ENCODE data around the gene DNMT3A.

DNA sequence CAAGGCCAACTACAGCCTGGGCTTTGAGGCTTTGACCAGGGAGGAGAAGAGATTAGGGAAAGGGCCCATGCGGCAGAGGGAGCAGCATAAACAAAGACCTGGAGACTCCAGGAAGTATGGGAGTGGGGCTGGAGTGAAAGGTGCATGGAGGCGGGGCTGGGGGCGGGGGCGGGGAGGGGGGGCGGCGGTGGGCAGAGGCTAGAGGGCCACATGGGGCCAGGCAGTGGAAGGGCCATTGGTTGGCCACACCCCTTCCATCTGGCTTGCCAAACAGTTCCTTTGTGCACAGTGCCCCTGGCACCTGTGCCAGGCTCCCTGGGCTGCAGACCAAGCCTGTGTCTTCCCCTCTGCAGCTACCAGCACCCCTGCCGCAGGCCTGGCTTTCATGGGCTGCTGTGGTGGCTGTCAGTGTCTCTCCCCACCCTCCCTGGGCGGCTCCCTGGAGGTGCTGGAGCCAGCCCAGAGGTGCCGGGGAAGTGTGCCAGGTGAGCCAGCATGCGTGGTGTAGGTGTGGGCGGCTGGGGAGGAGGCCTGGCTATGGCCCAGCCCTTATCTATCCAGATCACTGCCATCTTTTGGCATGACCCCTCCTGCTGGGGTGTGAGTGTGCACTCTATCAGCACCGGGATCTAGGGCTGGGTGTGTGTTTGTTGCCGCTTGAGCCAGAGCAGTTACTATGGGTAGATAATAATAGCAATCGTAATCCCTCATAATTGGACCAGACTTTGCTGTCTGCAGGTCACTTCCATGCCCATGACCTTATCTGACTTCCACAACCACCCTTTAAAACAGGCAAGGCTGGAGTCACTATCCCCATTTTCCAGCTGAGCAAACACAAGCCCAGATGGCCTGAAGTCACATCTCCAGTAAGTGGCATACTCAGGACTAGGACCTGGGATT is 30.5 kb downstream of the DNMT3A start:
- TF ChIP-seq, protein P1, sequence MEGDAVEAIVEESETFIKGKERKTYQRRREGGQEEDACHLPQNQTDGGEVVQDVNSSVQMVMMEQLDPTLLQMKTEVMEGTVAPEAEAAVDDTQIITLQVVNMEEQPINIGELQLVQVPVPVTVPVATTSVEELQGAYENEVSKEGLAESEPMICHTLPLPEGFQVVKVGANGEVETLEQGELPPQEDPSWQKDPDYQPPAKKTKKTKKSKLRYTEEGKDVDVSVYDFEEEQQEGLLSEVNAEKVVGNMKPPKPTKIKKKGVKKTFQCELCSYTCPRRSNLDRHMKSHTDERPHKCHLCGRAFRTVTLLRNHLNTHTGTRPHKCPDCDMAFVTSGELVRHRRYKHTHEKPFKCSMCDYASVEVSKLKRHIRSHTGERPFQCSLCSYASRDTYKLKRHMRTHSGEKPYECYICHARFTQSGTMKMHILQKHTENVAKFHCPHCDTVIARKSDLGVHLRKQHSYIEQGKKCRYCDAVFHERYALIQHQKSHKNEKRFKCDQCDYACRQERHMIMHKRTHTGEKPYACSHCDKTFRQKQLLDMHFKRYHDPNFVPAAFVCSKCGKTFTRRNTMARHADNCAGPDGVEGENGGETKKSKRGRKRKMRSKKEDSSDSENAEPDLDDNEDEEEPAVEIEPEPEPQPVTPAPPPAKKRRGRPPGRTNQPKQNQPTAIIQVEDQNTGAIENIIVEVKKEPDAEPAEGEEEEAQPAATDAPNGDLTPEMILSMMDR (IDR thresholded peaks at IDR 0.05): no peak
- TF ChIP-seq EZH2 (IDR thresholded peaks at IDR 0.05; ENCODE audit: borderline replicate concordance, insufficient read depth, low read depth, low read length, poor library complexity, severe bottlenecking): no peak

Measured in B cell (primary cell).